ENCODE results near the gene MLYCD. TPM values are rescaled to one million over a fixed set of nuclear protein-coding genes. Genes with fewer than 3 reads are reported as not detected.

Gene MLYCD
- total and polyA plus RNA-seq, 4 donors: 4.1 to 7.7 (median 4.8) TPM

DNA sequence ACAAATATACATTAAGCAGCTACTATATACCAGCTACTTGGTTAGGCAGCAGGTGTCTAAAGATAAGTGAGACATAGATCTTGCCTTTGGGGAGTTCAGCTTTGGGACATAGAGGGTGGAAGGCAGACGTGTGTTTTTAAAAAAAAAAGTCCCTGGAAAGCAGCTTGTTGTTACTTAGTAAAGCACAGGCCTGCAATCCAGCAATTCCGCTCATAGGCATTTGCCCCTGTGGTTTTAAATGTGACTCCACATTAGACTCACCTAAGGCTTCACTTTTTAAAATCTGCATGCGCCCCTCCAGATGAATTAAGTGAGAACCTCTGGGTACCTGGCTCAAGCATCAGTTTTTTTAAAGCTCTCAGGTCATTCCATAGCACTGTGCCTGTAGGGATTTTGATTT is 7.2 kb upstream of the MLYCD start:
- Histone ChIP-seq H3K36me3 (ENCODE audit: control insufficient read depth, insufficient read depth, low read length) (no peaks in the 10 kb centered on the region), H3K9me3 (ENCODE audit: control insufficient read depth, insufficient read depth, low read length) (peaks cover 2% of the 10 kb centered on the region), H3K27ac (ENCODE audit: low read depth, low read length) (no peak overlapping the region), H3K27me3 (ENCODE audit: control insufficient read depth, insufficient read depth, low read length) (no peaks in the 10 kb centered on the region), H3K4me1 (ENCODE audit: control insufficient read depth, insufficient read depth, low read length) (peaks cover 3% of the 10 kb centered on the region), H3K4me3 (ENCODE audit: low read depth, low read length) (no peak overlapping the region)
- DNase-seq (ENCODE audit: low read depth in 4 of 6, low spot score in 6 of 6): no peak
- WGBS (ENCODE audit: insufficient coverage): 92% methylated on average over 2 of the region's 3 CpGs

DNA sequence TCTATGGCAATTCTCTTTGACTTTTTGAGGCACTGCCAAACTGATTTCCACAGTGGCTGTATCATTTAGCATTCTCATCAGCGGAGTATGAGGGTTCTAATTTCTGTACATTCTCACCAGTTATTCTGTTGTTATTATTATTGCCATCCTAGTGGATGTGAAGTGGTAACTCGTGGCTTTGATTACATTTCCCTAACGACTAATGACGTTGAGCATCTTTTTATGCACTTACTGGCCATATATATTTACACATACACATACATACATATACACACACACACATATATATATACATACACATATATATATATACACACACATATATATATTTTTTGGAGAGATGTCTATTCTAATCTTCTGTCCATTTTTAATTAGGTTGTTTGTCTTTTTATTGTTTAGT is 3.7 kb upstream of the MLYCD start:
- Histone ChIP-seq H3K9me3 (ENCODE audit: control insufficient read depth, insufficient read depth, low read length) (peaks cover 2% of the 10 kb centered on the region), H3K36me3 (ENCODE audit: control insufficient read depth, insufficient read depth, low read length) (no peaks in the 10 kb centered on the region), H3K27me3 (ENCODE audit: control insufficient read depth, insufficient read depth, low read length) (no peaks in the 10 kb centered on the region), H3K4me3 (ENCODE audit: low read depth, low read length) (no peak overlapping the region), H3K27ac (ENCODE audit: low read depth, low read length) (no peak overlapping the region), H3K4me1 (ENCODE audit: control insufficient read depth, insufficient read depth, low read length) (peaks cover 13% of the 10 kb centered on the region)
- no peak for DNase-seq (ENCODE audit: low read depth in 4 of 6, low spot score in 6 of 6)
- no CpG with 5 or more reads among the region's 4 CpGs for WGBS (ENCODE audit: insufficient coverage)

DNA sequence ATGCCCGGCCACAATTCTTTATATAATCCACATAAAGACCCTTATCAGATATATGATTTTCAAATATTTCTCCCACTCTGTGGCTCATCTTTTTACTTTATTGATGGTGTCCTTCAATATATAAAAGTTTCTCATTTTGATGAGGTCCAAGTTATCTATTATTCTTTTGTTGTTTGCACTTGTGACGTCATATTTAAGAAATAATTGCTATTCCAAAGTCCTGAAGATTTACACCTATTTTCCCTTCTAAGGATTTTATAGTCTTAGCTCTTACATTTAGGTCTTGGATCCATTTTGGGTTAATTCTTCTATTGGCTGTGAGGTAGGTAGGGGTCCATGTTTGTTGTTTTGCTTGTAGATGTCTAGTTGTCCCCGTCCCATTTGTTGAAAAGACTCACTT is 3.0 kb upstream of the MLYCD start:
- no peak for DNase-seq (ENCODE audit: low read depth in 4 of 6, low spot score in 6 of 6)
- no peak overlapping the region for H3K4me3 ChIP-seq (ENCODE audit: low read depth, low read length)
- peaks cover 15% of the 10 kb centered on the region for H3K4me1 ChIP-seq (ENCODE audit: control insufficient read depth, insufficient read depth, low read length)
- WGBS (ENCODE audit: insufficient coverage): no CpG with 5 or more reads among the region's 3 CpGs
- H3K9me3 ChIP-seq (ENCODE audit: control insufficient read depth, insufficient read depth, low read length): peaks cover 2% of the 10 kb centered on the region
- no peak overlapping the region for H3K27ac ChIP-seq (ENCODE audit: low read depth, low read length)
- no peaks in the 10 kb centered on the region for H3K36me3 ChIP-seq (ENCODE audit: control insufficient read depth, insufficient read depth, low read length)
- no peaks in the 10 kb centered on the region for H3K27me3 ChIP-seq (ENCODE audit: control insufficient read depth, insufficient read depth, low read length)

DNA sequence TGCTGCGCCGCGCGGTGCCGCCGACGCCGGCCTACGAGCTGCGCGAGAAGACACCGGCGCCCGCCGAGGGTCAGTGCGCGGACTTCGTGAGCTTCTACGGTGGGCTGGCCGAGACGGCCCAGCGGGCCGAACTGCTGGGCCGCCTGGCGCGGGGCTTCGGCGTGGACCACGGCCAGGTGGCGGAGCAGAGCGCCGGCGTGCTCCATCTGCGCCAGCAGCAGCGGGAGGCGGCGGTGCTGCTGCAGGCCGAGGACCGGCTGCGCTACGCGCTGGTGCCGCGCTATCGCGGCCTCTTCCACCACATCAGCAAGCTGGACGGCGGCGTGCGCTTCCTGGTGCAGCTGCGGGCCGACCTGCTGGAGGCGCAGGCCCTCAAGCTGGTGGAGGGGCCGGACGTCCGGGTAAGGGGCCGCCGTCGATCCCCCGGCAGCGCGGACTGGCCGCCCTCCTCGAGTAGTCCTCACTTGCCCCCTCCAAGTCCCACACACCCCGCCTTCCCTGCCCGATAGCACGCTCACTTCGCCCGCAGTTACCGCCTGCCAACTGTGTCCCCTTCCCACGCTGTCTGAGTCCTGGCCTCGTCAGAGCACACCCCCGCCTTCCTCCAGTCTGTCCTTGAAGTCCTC is 470 bp downstream of the MLYCD start:
- no peaks in the 10 kb centered on the region for H3K36me3 ChIP-seq (ENCODE audit: control insufficient read depth, insufficient read depth, low read length)
- H3K9me3 ChIP-seq (ENCODE audit: control insufficient read depth, insufficient read depth, low read length): no peaks in the 10 kb centered on the region
- peaks cover 30% of the 10 kb centered on the region for H3K4me1 ChIP-seq (ENCODE audit: control insufficient read depth, insufficient read depth, low read length)
- peak overlapping the region; percentile 45 for H3K4me3 ChIP-seq (ENCODE audit: low read depth, low read length)
- under 1% methylated on average over 72 of the region's 73 CpGs for WGBS (ENCODE audit: insufficient coverage)
- DNase-seq (ENCODE audit: low read depth in 4 of 6, low spot score in 6 of 6): peak in 2 of 6 donors; percentile 57 to 71
- no peaks in the 10 kb centered on the region for H3K27me3 ChIP-seq (ENCODE audit: control insufficient read depth, insufficient read depth, low read length)
- peak overlapping the region; percentile 52 for H3K27ac ChIP-seq (ENCODE audit: low read depth, low read length)

DNA sequence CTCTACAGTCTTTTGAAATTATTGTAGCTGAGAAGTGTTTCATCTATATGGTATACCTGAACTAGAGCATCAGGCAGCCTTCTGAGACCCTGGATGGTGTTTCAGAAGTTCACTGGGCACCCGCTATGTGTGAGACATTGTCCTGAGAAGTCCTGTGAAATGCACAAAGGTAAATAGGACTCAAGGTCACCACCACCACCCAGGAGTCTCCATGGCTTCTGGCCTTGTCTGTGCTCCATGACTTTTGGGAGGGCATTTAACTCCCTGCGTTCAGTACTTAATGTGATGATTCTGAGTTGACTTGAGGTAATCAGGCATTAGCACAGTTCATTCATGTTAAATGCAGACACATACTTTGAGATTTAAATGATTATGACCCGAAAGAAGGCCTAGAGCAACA is 1.1 kb downstream of the MLYCD start:
- Histone ChIP-seq H3K4me3 (ENCODE audit: low read depth, low read length) (peak overlapping the region; percentile 45), H3K27ac (ENCODE audit: low read depth, low read length) (peak overlapping the region; percentile 52), H3K9me3 (ENCODE audit: control insufficient read depth, insufficient read depth, low read length) (no peaks in the 10 kb centered on the region), H3K4me1 (ENCODE audit: control insufficient read depth, insufficient read depth, low read length) (peaks cover 30% of the 10 kb centered on the region), H3K36me3 (ENCODE audit: control insufficient read depth, insufficient read depth, low read length) (no peaks in the 10 kb centered on the region), H3K27me3 (ENCODE audit: control insufficient read depth, insufficient read depth, low read length) (no peaks in the 10 kb centered on the region)
- no peak for DNase-seq (ENCODE audit: low read depth in 4 of 6, low spot score in 6 of 6)
- WGBS (ENCODE audit: insufficient coverage): 45% methylated on average over 2 of the region's 3 CpGs

- H3K27ac ChIP-seq (ENCODE audit: low read depth, low read length): no peak overlapping the region
- H3K4me1 ChIP-seq (ENCODE audit: control insufficient read depth, insufficient read depth, low read length): peaks cover 34% of the 10 kb centered on the region
- peaks cover 3% of the 10 kb centered on the region for H3K36me3 ChIP-seq (ENCODE audit: control insufficient read depth, insufficient read depth, low read length)
- no peak overlapping the region for H3K4me3 ChIP-seq (ENCODE audit: low read depth, low read length)
- DNase-seq (ENCODE audit: low read depth in 4 of 6, low spot score in 6 of 6): no peak
- no peaks in the 10 kb centered on the region for H3K9me3 ChIP-seq (ENCODE audit: control insufficient read depth, insufficient read depth, low read length)
- no CpG with 5 or more reads among the region's 9 CpGs for WGBS (ENCODE audit: insufficient coverage)
- no peaks in the 10 kb centered on the region for H3K27me3 ChIP-seq (ENCODE audit: control insufficient read depth, insufficient read depth, low read length)
Observed at GRCh38 chr16:83900571-83900970, 1.7 kb downstream of the MLYCD start.

DNA sequence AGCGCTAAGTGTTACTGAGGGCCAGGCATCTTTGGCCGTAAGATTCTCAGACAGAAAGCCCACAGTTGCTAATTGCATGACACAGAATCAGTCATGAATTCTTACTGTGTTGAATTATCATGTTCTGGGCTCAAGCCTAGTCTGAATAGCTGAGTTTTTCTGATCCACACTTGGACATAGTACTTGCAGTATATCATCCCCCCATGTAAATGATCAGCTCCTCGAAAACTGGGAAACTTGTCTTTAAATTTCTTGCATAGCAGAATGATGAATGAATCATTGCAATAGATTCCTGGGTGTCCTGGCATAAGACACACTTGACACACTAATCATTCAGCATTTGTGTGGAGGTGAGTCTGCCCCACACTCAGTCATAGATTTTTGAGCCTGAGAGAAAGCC is 2.2 kb downstream of the MLYCD start:
- H3K27ac ChIP-seq (ENCODE audit: low read depth, low read length): no peak overlapping the region
- H3K36me3 ChIP-seq (ENCODE audit: control insufficient read depth, insufficient read depth, low read length): peaks cover 5% of the 10 kb centered on the region
- H3K4me1 ChIP-seq (ENCODE audit: control insufficient read depth, insufficient read depth, low read length): peaks cover 39% of the 10 kb centered on the region
- no peak for DNase-seq (ENCODE audit: low read depth in 4 of 6, low spot score in 6 of 6)
- H3K27me3 ChIP-seq (ENCODE audit: control insufficient read depth, insufficient read depth, low read length): no peaks in the 10 kb centered on the region
- H3K9me3 ChIP-seq (ENCODE audit: control insufficient read depth, insufficient read depth, low read length): no peaks in the 10 kb centered on the region
- WGBS (ENCODE audit: insufficient coverage): 100% methylated on average over 1 of the region's 3 CpGs
- no peak overlapping the region for H3K4me3 ChIP-seq (ENCODE audit: low read depth, low read length)

DNA sequence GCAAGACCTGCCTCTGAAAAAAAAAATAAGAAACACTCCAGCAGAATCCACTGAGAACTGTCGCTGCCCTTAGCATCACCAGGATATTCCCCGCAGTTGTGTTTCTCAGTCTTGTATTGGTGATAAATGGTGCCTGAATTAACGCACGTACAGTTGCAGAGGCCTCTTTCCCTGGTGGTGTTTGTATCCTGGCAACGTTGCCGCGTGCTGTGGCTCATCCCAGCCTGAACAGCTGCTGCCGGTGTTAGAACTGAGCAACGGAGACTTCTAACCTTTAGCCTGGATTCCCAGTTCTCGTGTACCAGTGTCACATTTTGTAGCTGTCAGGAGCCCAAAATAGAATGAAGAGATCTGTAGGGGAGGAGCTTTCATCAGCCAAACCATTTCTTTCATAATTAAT is 4.8 kb downstream of the MLYCD start:
- H3K4me3 ChIP-seq (ENCODE audit: low read depth, low read length): no peak overlapping the region
- WGBS (ENCODE audit: insufficient coverage): 12% methylated on average over 7 of the region's 10 CpGs

DNA sequence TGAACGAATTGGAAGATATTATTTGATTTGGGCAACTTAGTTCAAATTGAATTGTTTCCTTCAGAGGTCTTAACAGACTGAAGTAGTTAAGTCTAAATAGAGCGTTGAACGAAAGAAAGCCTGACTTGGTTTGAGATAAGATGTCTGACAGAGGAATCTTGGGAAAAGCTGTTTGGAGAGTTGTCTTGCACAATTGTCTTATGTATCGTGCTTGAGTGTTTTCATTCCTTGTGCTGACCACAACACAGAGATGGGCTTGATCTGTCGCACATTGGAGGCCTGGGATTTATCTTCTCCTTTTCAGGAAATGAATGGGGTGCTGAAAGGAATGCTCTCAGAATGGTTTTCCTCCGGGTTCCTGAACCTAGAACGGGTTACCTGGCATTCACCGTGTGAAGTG is 7.8 kb downstream of the MLYCD start:
- Histone ChIP-seq H3K9me3 (ENCODE audit: control insufficient read depth, insufficient read depth, low read length) (no peaks in the 10 kb centered on the region), H3K4me3 (ENCODE audit: low read depth, low read length) (no peak overlapping the region), H3K27me3 (ENCODE audit: control insufficient read depth, insufficient read depth, low read length) (no peaks in the 10 kb centered on the region), H3K27ac (ENCODE audit: low read depth, low read length) (no peak overlapping the region), H3K4me1 (ENCODE audit: control insufficient read depth, insufficient read depth, low read length) (peaks cover 28% of the 10 kb centered on the region), H3K36me3 (ENCODE audit: control insufficient read depth, insufficient read depth, low read length) (peaks cover 24% of the 10 kb centered on the region)
- no peak for DNase-seq (ENCODE audit: low read depth in 4 of 6, low spot score in 6 of 6)
- 58% methylated on average over 4 of the region's 8 CpGs for WGBS (ENCODE audit: insufficient coverage)

More for the DNA sequence above, 4.8 kb downstream of the MLYCD start:
- H3K36me3 ChIP-seq (ENCODE audit: control insufficient read depth, insufficient read depth, low read length): peaks cover 7% of the 10 kb centered on the region
- DNase-seq (ENCODE audit: low read depth in 4 of 6, low spot score in 6 of 6): peak; percentile 36 to 96 (median 64)
- no peak overlapping the region for H3K27ac ChIP-seq (ENCODE audit: low read depth, low read length)
- no peaks in the 10 kb centered on the region for H3K27me3 ChIP-seq (ENCODE audit: control insufficient read depth, insufficient read depth, low read length)
- H3K4me1 ChIP-seq (ENCODE audit: control insufficient read depth, insufficient read depth, low read length): peaks cover 38% of the 10 kb centered on the region
- H3K9me3 ChIP-seq (ENCODE audit: control insufficient read depth, insufficient read depth, low read length): no peaks in the 10 kb centered on the region

GRCh38 chr16:83907111-83907510 is 8.2 kb downstream of the MLYCD start:
- no peaks in the 10 kb centered on the region for H3K27me3 ChIP-seq (ENCODE audit: control insufficient read depth, insufficient read depth, low read length)
- no peaks in the 10 kb centered on the region for H3K9me3 ChIP-seq (ENCODE audit: control insufficient read depth, insufficient read depth, low read length)
- 72% methylated on average over 6 of the region's 8 CpGs for WGBS (ENCODE audit: insufficient coverage)
- H3K4me1 ChIP-seq (ENCODE audit: control insufficient read depth, insufficient read depth, low read length): peaks cover 28% of the 10 kb centered on the region
- no peak for DNase-seq (ENCODE audit: low read depth in 4 of 6, low spot score in 6 of 6)
- H3K4me3 ChIP-seq (ENCODE audit: low read depth, low read length): no peak overlapping the region
- H3K27ac ChIP-seq (ENCODE audit: low read depth, low read length): no peak overlapping the region
- peaks cover 28% of the 10 kb centered on the region for H3K36me3 ChIP-seq (ENCODE audit: control insufficient read depth, insufficient read depth, low read length)

Measured in spinal cord (tissue), 10 donors.